SK-N-SH (cell line): ENCODE measurements around the gene SLC1A1. TPM values are rescaled to one million over a fixed set of nuclear protein-coding genes. Genes with fewer than 3 reads are reported as not detected.

Experiments
- CTCF ChIA-PET: fragments of 300-600, 350-600 bp; formaldehyde crosslinking; extraction: SDS; loops from one replicate; lab custom pipeline; 2021; lab: Yijun Ruan, JAX
- POLR2A ChIA-PET: fragments of 350-600 bp; sonication (Branson Sonifier 250); formaldehyde crosslinking; extraction: SDS; loops from one replicate; lab custom pipeline; 2020; ENCODE audit warnings: antibody characterized with exemption, inconsistent platforms; lab: Yijun Ruan, JAX
- DNase-seq: peaks from one replicate; pipeline ENCODE4 v3.0.0; 2012
- H2AFZ ChIP-seq: fragments of 200-600 bp; sonication (generic); 2 replicates; pipeline ENCODE4 v1.8.1; 2016; ENCODE audit warnings: antibody characterized with exemption, mild to moderate bottlenecking, low read depth
- H3F3A ChIP-seq: fragments of 200-600 bp; sonication (generic); replicated peaks from 2 replicates; pipeline ENCODE3; 2016; ENCODE audit warnings: antibody characterized with exemption, mild to moderate bottlenecking; ENCODE audit not compliant: insufficient read depth
- H3K27ac ChIP-seq, 2 experiments: fragments of 200-500 bp in 1 of 2; fragments of 200-600 bp in 1 of 2; sonication (Bioruptor generic) in 1 of 2; sonication (generic), shearing (Covaris generic) in 1 of 2; 2 replicates each; pipeline versions ENCODE4 v1.5.1 to v1.6.1; 2014 to 2016; ENCODE audit warnings: low read depth in 2 of 2, inconsistent platforms in 1 of 2, low read length in 1 of 2, mild to moderate bottlenecking in 1 of 2, mixed read lengths in 1 of 2
- H3K27me3 ChIP-seq: fragments of 200-600 bp; sonication (generic), shearing (Covaris generic); 2 replicates; pipeline ENCODE4 v1.6.1; 2016; ENCODE audit warnings: mixed run types; ENCODE audit not compliant: insufficient read depth
- H3K36me3 ChIP-seq, 2 experiments: fragments of 200-500 bp in 1 of 2; fragments of 200-600 bp in 1 of 2; sonication (Bioruptor generic) in 1 of 2; sonication (generic) in 1 of 2; replicated peaks in 1 of 2; 2 replicates each; pipeline versions ENCODE3 to v1.5.1; 2014 to 2016; ENCODE audit warnings: low read length in 1 of 2, mild to moderate bottlenecking in 1 of 2; ENCODE audit not compliant: insufficient read depth in 2 of 2, control insufficient read depth in 1 of 2
- H3K4me1 ChIP-seq, 2 experiments: fragments of 200-500 bp in 1 of 2; fragments of 200-600 bp in 1 of 2; sonication (Bioruptor generic) in 1 of 2; sonication (generic), shearing (Covaris generic) in 1 of 2; 2 replicates each; pipeline versions ENCODE4 v1.5.1 to v1.6.1; 2014 to 2016; ENCODE audit warnings: low read depth in 1 of 2, low read length in 1 of 2, mixed run types in 1 of 2; ENCODE audit not compliant: insufficient read depth in 2 of 2, control insufficient read depth in 1 of 2
- H3K4me2 ChIP-seq: fragments of 200-600 bp; sonication (generic), shearing (Covaris generic); 2 replicates; pipeline ENCODE4 v1.6.1; 2017; ENCODE audit warnings: mixed run types
- H3K4me3 ChIP-seq, 2 experiments: fragments of 200-500 bp in 1 of 2; fragments of 200-600 bp in 1 of 2; sonication (Bioruptor generic) in 1 of 2; sonication (generic), shearing (Covaris generic) in 1 of 2; 2 replicates each; pipeline versions ENCODE4 v1.5.1 to v1.8.1; 2014 to 2016; ENCODE audit warnings: low read depth in 2 of 2, inconsistent platforms in 1 of 2, low read length in 1 of 2, mild to moderate bottlenecking in 1 of 2, mixed read lengths in 1 of 2, moderate library complexity in 1 of 2
- H3K79me2 ChIP-seq: fragments of 200-600 bp; sonication (generic); 2 replicates; pipeline ENCODE4 v1.8.1; 2017; ENCODE audit warnings: mild to moderate bottlenecking; ENCODE audit not compliant: insufficient read depth
- H3K9ac ChIP-seq: fragments of 200-600 bp; sonication (generic); 2 replicates; pipeline ENCODE4 v1.6.1; 2017; ENCODE audit warnings: mixed run types
- H3K9me2 ChIP-seq: fragments of 200-600 bp; sonication (generic); 2 replicates; pipeline ENCODE4 v1.6.1; 2017; ENCODE audit warnings: mixed run types
- H3K9me3 ChIP-seq: fragments of 200-600 bp; sonication (generic); 2 replicates; pipeline ENCODE4 v1.6.1; 2017; ENCODE audit warnings: mixed run types, mild to moderate bottlenecking, moderate library complexity
- H4K20me1 ChIP-seq: fragments of 200-600 bp; sonication (generic); 2 replicates; pipeline ENCODE4 v1.6.1; 2017; ENCODE audit warnings: mild to moderate bottlenecking, mixed run types; ENCODE audit not compliant: insufficient read depth
- CTCF ChIP-seq: fragments of 200-600 bp; sonication (generic); IDR thresholded peaks from 2 replicates; pipeline ENCODE4 v1.6.1; 2017; ENCODE audit warnings: antibody characterized with exemption, mild to moderate bottlenecking, moderate library complexity
- EZH2phosphoT487 ChIP-seq: fragments of 200-600 bp; sonication (generic); IDR thresholded peaks from 2 replicates; pipeline ENCODE4 v1.6.1; 2017; ENCODE audit warnings: low read depth, mixed run types, mild to moderate bottlenecking, antibody characterized with exemption, moderate library complexity, borderline replicate concordance
- FOXJ3 ChIP-seq: sonication (generic); formaldehyde crosslinking; IDR thresholded peaks from 2 replicates; pipeline ENCODE4 v1.5.1; 2020; ENCODE audit warnings: mild to moderate bottlenecking, missing genetic modification reagents
- FOXM1 ChIP-seq: IDR thresholded peaks from 2 replicates; pipeline ENCODE4 v1.4.0; 2012; ENCODE audit warnings: low read depth, mild to moderate bottlenecking
- GABPA ChIP-seq: IDR thresholded peaks from 2 replicates; pipeline ENCODE4 v1.4.0; 2012; ENCODE audit warnings: low read depth, mild to moderate bottlenecking
- GATA2 ChIP-seq: sonication (generic); formaldehyde crosslinking; IDR thresholded peaks from 2 replicates; pipeline ENCODE4 v1.5.0; 2020; ENCODE audit warnings: mild to moderate bottlenecking, missing genetic modification reagents
- IRF3 ChIP-seq: fragments of 150-350 bp; IDR thresholded peaks from 2 replicates; pipeline ENCODE4 v1.6.1; 2016; ENCODE audit warnings: mild to moderate bottlenecking, low read depth, low read length
- MEF2A ChIP-seq: IDR thresholded peaks from 2 replicates; pipeline ENCODE4 v1.4.0; 2012; ENCODE audit warnings: low read depth, borderline replicate concordance
- MXI1 ChIP-seq: IDR thresholded peaks from 2 replicates; pipeline ENCODE4 v1.6.1; 2012; ENCODE audit warnings: mild to moderate bottlenecking, low read depth, low read length, improper control_type of control experiment
- NRF1 ChIP-seq: IDR thresholded peaks from 2 replicates; pipeline ENCODE4 v1.6.1; 2012; ENCODE audit warnings: low read depth, mild to moderate bottlenecking, low read length
- PBX3 ChIP-seq: IDR thresholded peaks from 2 replicates; pipeline ENCODE4; 2012
- POLR2AphosphoS5 ChIP-seq: IDR thresholded peaks from 2 replicates; pipeline ENCODE4 v1.6.1; 2012; ENCODE audit warnings: low read depth, low read length
- REST ChIP-seq: IDR thresholded peaks from 2 replicates; pipeline ENCODE4 v1.6.1; 2012; ENCODE audit warnings: mild to moderate bottlenecking, low read depth, low read length, moderate library complexity
- TAF1 ChIP-seq: IDR thresholded peaks from 2 replicates; pipeline ENCODE4 v1.6.1; 2012; ENCODE audit warnings: low read depth, mild to moderate bottlenecking, low read length, moderate library complexity, borderline replicate concordance
- TCF12 ChIP-seq: IDR thresholded peaks from 2 replicates; pipeline ENCODE4 v1.4.0; 2012
- TEAD4 ChIP-seq: IDR thresholded peaks from 2 replicates; pipeline ENCODE4 v1.4.0; 2012; ENCODE audit warnings: mild to moderate bottlenecking, borderline replicate concordance; ENCODE audit not compliant: insufficient read depth
- USF1 ChIP-seq: IDR thresholded peaks from 2 replicates; pipeline ENCODE4 v1.4.0; 2012; ENCODE audit warnings: low read depth, borderline replicate concordance
- USF2 ChIP-seq: fragments of 150-350 bp; IDR thresholded peaks from 2 replicates; pipeline ENCODE4 v1.6.1; 2017; ENCODE audit warnings: antibody characterized with exemption, low read length, low read depth, borderline replicate concordance
- WGBS: methylation state at CpG from one replicate; pipeline ENCODE4 v1.1.6; 2017; ENCODE audit warnings: low lambda C conversion rate; 5-methylcytosine and 5-hydroxymethylcytosine counted together
- polyA plus RNA-seq, 3 experiments: library from polyadenylated mRNA; depleted of rRNA; stranded (reverse); fragments of >200 nt; gene quantifications; 2 replicates each; pipeline ENCODE4 v1.2.3, GENCODE V29; 2012

Gene SLC1A1
- polyA plus RNA-seq, 1 of the 3 experiments (the other 2 are of a cell fraction), result 0.23 TPM

- WGBS, result 73% methylated on average over 4 of the region's 4 CpGs
- no peaks in the 10 kb centered on the region for H3K79me2 ChIP-seq
- no peak overlapping the region for H3K9ac ChIP-seq
- peaks cover 11% of the 10 kb centered on the region for H3F3A ChIP-seq
- no peak for DNase-seq
- no peak for TF ChIP-seq REST
- no peak for TF ChIP-seq POLR2AphosphoS5
- TF ChIP-seq PBX3, result no peak
- TF ChIP-seq MEF2A, result no peak
- no peak for TF ChIP-seq MXI1
- no peak for TF ChIP-seq GATA2 (CRISPR knock-in tag)
- TF ChIP-seq CTCF, result no peak
- no peak for TF ChIP-seq TCF12
- TF ChIP-seq NRF1, result no peak
- TF ChIP-seq GABPA, result no peak
- no peak for TF ChIP-seq FOXM1
- TF ChIP-seq TAF1, result no peak
- no peak for TF ChIP-seq TEAD4
- no peak for TF ChIP-seq USF1
- no peak for TF ChIP-seq IRF3
- TF ChIP-seq FOXJ3, result no peak
- no peak for TF ChIP-seq EZH2phosphoT487
- TF ChIP-seq USF2, result no peak
- no peaks in the 10 kb centered on the region for H3K9me3 ChIP-seq
- H3K4me3 ChIP-seq, result no peak overlapping the region
- H3K36me3 ChIP-seq, result no peaks in the 10 kb centered on the region
- no peaks in the 10 kb centered on the region for H3K27me3 ChIP-seq
- ChIA-PET CTCF (no interaction called here), POLR2A (no interaction called here)
- H3K4me1 ChIP-seq, result peaks cover 0 to 6% of the 10 kb centered on the region in 2 experiments; a peak in 2 of 4 replicates
- no peaks in the 10 kb centered on the region for H4K20me1 ChIP-seq
- no peak overlapping the region for H3K27ac ChIP-seq
- H2AFZ ChIP-seq, result no peak overlapping the region
- H3K9me2 ChIP-seq, result no peaks in the 10 kb centered on the region
- H3K4me2 ChIP-seq, result no peak overlapping the region
Observed at GRCh38 chr9:4504250-4504649, 14.0 kb downstream of the SLC1A1 start.
